H9 (cell line): ENCODE results near the gene COL23A1. TPM values are rescaled to one million over a fixed set of nuclear protein-coding genes. Genes with fewer than 3 reads are reported as not detected.

ENCODE experiments used
- DNase-seq: peaks from one replicate; pipeline ENCODE4 v3.0.0-alpha.2; 2017
- H2AFZ ChIP-seq: one replicate; pipeline ENCODE4 v1.6.1; 2013; ENCODE audit warnings: mild to moderate bottlenecking, low read length, control low read depth, moderate library complexity
- H2AK5ac ChIP-seq: 2 replicates; pipeline ENCODE4 v1.6.1; 2013; ENCODE audit warnings: low read length, control low read depth, mixed read lengths; ENCODE audit not compliant: insufficient read length
- H2BK120ac ChIP-seq: one replicate; pipeline ENCODE4 v1.6.1; 2013; ENCODE audit warnings: low read depth, mild to moderate bottlenecking, low read length, control low read depth, inconsistent platforms; ENCODE audit not compliant: poor library complexity, severe bottlenecking
- H2BK12ac ChIP-seq: 2 replicates; pipeline ENCODE4 v1.6.1; 2013; ENCODE audit warnings: low read length, control low read depth, mixed read lengths, low read depth; ENCODE audit not compliant: insufficient read length
- H2BK15ac ChIP-seq: 2 replicates; pipeline ENCODE4 v1.6.1; 2013; ENCODE audit warnings: low read depth, low read length, control low read depth
- H2BK20ac ChIP-seq: one replicate; pipeline ENCODE4 v1.6.1; 2013; ENCODE audit warnings: low read depth, mild to moderate bottlenecking, low read length, control low read depth, inconsistent platforms; ENCODE audit not compliant: poor library complexity, severe bottlenecking
- H2BK5ac ChIP-seq: 2 replicates; pipeline ENCODE4 v1.6.1; 2013; ENCODE audit warnings: low read length, control low read depth, mixed read lengths; ENCODE audit not compliant: insufficient read length
- H3K14ac ChIP-seq: 2 replicates; pipeline ENCODE4 v1.6.1; 2013; ENCODE audit warnings: low read length, control low read depth; ENCODE audit not compliant: insufficient read depth
- H3K18ac ChIP-seq: 2 replicates; pipeline ENCODE4 v1.6.1; 2013; ENCODE audit warnings: low read depth, mild to moderate bottlenecking, mixed read lengths, low read length, control low read depth; ENCODE audit not compliant: insufficient read length
- H3K23ac ChIP-seq: 2 replicates; pipeline ENCODE4 v1.6.1; 2013; ENCODE audit warnings: low read length, control low read depth, mixed read lengths, low read depth; ENCODE audit not compliant: insufficient read length
- H3K23me2 ChIP-seq: 2 replicates; pipeline ENCODE4 v1.6.1; 2013; ENCODE audit warnings: low read depth, mild to moderate bottlenecking, mixed read lengths, low read length, control low read depth; ENCODE audit not compliant: insufficient read length, poor library complexity, severe bottlenecking
- H3K27ac ChIP-seq: 2 replicates; pipeline ENCODE4 v1.5.1; 2013; ENCODE audit warnings: low read length, control low read depth, mixed read lengths, low read depth; ENCODE audit not compliant: insufficient read length
- H3K27me3 ChIP-seq: 2 replicates; pipeline ENCODE4 v1.6.1; 2013; ENCODE audit warnings: low read length, control low read depth, inconsistent platforms; ENCODE audit not compliant: insufficient read depth
- H3K4ac ChIP-seq: 2 replicates; pipeline ENCODE4 v1.6.1; 2013; ENCODE audit warnings: low read depth, mild to moderate bottlenecking, control low read depth, inconsistent platforms, low read length, moderate library complexity
- H3K4me1 ChIP-seq: 2 replicates; pipeline ENCODE4 v1.6.1; 2013; ENCODE audit warnings: low read length, control low read depth, inconsistent platforms; ENCODE audit not compliant: insufficient read depth
- H3K4me2 ChIP-seq: 2 replicates; pipeline ENCODE4 v1.6.1; 2013; ENCODE audit warnings: low read length, control low read depth, mixed read lengths; ENCODE audit not compliant: insufficient read length, insufficient read depth
- H3K56ac ChIP-seq: 2 replicates; pipeline ENCODE4 v1.6.1; 2013; ENCODE audit warnings: low read depth, mild to moderate bottlenecking, mixed read lengths, low read length, control low read depth; ENCODE audit not compliant: insufficient read length
- H3K79me1 ChIP-seq: 2 replicates; pipeline ENCODE4 v1.6.1; 2013; ENCODE audit warnings: low read depth, mild to moderate bottlenecking, moderate library complexity, low read length, control low read depth, inconsistent platforms; ENCODE audit not compliant: insufficient read depth, poor library complexity, severe bottlenecking
- H3K79me2 ChIP-seq: 2 replicates; pipeline ENCODE4 v1.6.1; 2013; ENCODE audit warnings: low read length, control low read depth, inconsistent platforms; ENCODE audit not compliant: insufficient read depth
- H3K9ac ChIP-seq: 2 replicates; pipeline ENCODE4 v1.6.1; 2013; ENCODE audit warnings: low read length, control low read depth, mixed read lengths; ENCODE audit not compliant: insufficient read length; ENCODE audit errors: extremely low read depth
- H3K9me3 ChIP-seq: one replicate; pipeline ENCODE4 v1.6.1; 2013; ENCODE audit warnings: low read depth, low read length, inconsistent platforms; ENCODE audit not compliant: control insufficient read depth
- H3T11ph ChIP-seq: one replicate; pipeline ENCODE4 v1.6.1; 2013; ENCODE audit warnings: mild to moderate bottlenecking, low read length, control low read depth, inconsistent platforms
- H4K20me1 ChIP-seq: one replicate; pipeline ENCODE4 v1.6.1; 2013; ENCODE audit not compliant: control insufficient read depth, insufficient read length, insufficient read depth
- H4K5ac ChIP-seq: 2 replicates; pipeline ENCODE4 v1.6.1; 2013; ENCODE audit warnings: low read depth, mild to moderate bottlenecking, mixed read lengths, low read length, control low read depth; ENCODE audit not compliant: insufficient read length
- H4K8ac ChIP-seq: replicated peaks from 2 replicates; pipeline ENCODE4 v1.6.1; 2013; ENCODE audit warnings: low read length, control low read depth, mixed read lengths, low read depth; ENCODE audit not compliant: insufficient read length
- H4K91ac ChIP-seq: 2 replicates; pipeline ENCODE4 v1.6.1; 2013; ENCODE audit warnings: low read depth, mild to moderate bottlenecking, moderate library complexity, mixed read lengths, low read length, control low read depth; ENCODE audit not compliant: insufficient read length
- H3K27ac Mint-ChIP-seq, 3 experiments: 2 replicates in 2 of 3; 3 replicates in 1 of 3; pipeline ENCODE4 v1.8.0; 2020 to 2021; ENCODE audit warnings: mixed read lengths in 3 of 3, mild to moderate bottlenecking in 1 of 3, moderate library complexity in 1 of 3
- H3K27me3 Mint-ChIP-seq: 2 replicates; pipeline ENCODE4 v1.8.0; 2021; ENCODE audit warnings: low read depth, mild to moderate bottlenecking, moderate library complexity, mixed read lengths
- H3K36me3 Mint-ChIP-seq, 3 experiments: 2 replicates in 2 of 3; 3 replicates in 1 of 3; pipeline ENCODE4 v1.8.0; 2020 to 2021; ENCODE audit warnings: low read depth in 3 of 3, mixed read lengths in 3 of 3; ENCODE audit not compliant: insufficient read depth in 1 of 3
- H3K4me1 Mint-ChIP-seq, 2 experiments: 2 replicates each; pipeline ENCODE4 v1.8.0; 2020; ENCODE audit warnings: mixed read lengths in 2 of 2
- H3K4me3 Mint-ChIP-seq, 2 experiments: 2 replicates in 1 of 2; 3 replicates in 1 of 2; pipeline ENCODE4 v1.8.0; 2020 to 2021; ENCODE audit warnings: mild to moderate bottlenecking in 2 of 2, mixed read lengths in 2 of 2, moderate library complexity in 1 of 2
- H3K9me3 Mint-ChIP-seq, 2 experiments: 2 replicates in 1 of 2; 3 replicates in 1 of 2; pipeline ENCODE4 v1.8.0; 2020; ENCODE audit warnings: mild to moderate bottlenecking in 2 of 2, mixed read lengths in 2 of 2, moderate library complexity in 1 of 2
- WGBS: extraction: QIAGEN DNeasy Blood & Tissue Kit; methylation state at CpG from one replicate; pipeline ENCODE4 v1.1.7; 2013; ENCODE audit warnings: missing lambda C conversion rate, low lambda C conversion rate, mixed read lengths; ENCODE audit not compliant: insufficient read length; ENCODE audit errors: extremely low coverage; 5-methylcytosine and 5-hydroxymethylcytosine counted together
- total RNA-seq: library from RNA; stranded (reverse); gene quantifications from 2 replicates; pipeline ENCODE4 v1.2.1, GENCODE V29; 2021
- TF ChIP-seq, protein P1 (sequence below): fragments of 200-600 bp; sonication (generic); conservative IDR thresholded peaks from 3 replicates; pipeline ENCODE4 v1.8.0; 2021; ENCODE audit warnings: antibody characterized with exemption, mild to moderate bottlenecking

The COL23A1 gene
- total RNA-seq, 1 experiment from 2014 or later: 2.6 TPM

DNA sequence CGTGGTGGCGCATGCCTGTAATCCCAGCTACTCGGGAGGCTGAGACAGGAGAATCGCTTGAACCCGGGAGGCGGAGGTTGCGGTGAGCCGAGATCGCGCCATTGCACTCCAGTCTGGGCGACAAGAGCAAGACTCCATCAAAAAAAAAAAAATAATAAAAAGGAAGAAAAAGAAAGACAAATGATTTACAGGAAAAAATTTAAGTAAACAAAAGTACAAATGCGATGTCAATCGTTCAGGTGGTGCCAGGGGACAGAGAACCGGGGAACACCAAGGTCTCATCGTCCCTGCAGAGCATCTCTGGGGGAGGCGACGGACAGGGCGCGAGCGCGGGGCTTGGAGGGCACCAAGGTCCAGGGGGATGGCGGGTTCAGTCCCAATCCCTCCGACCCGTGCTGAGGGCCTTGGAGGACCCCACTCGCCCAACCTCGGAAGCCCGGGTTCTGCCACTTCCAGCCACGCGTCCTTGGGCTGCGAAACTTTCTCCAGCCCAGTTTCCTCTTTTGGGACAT lies 386.5 kb downstream of the COL23A1 start:
- Histone ChIP-seq H4K5ac (no peak overlapping the region), H3K9ac (peak overlapping the region; percentile 76), H2BK5ac (no peak overlapping the region), H2BK20ac (no peak overlapping the region), H3K56ac (no peak overlapping the region), H3K23me2 (peaks cover 10% of the 10 kb centered on the region), H3K18ac (peak overlapping the region; percentile 71), H3K9me3 (no peaks in the 10 kb centered on the region), H3K27me3 (no peaks in the 10 kb centered on the region), H3T11ph (no peak overlapping the region), H4K8ac (no peak overlapping the region), H3K4me1 (no peaks in the 10 kb centered on the region; the same call in 1 of the 2 replicates), H4K91ac (no peak overlapping the region), H3K23ac (no peak overlapping the region), H2BK120ac (no peak overlapping the region), H2AFZ (no peak overlapping the region), H3K79me2 (peaks cover 23% of the 10 kb centered on the region), H3K14ac (peak overlapping the region; percentile 86), H3K79me1 (peaks cover 9% of the 10 kb centered on the region), H2AK5ac (no peak overlapping the region), H4K20me1 (peaks cover 2% of the 10 kb centered on the region), H2BK12ac (no peak overlapping the region), H3K27ac (no peak overlapping the region), H3K4me2 (peak overlapping the region; percentile 40), H2BK15ac (no peak overlapping the region), H3K4ac (no peak overlapping the region)
- H3K9me3 Mint-ChIP-seq: peaks cover 2% of the 10 kb centered on the region in 2 experiments; a peak in 3 of 5 replicates
- TF ChIP-seq, protein P1, sequence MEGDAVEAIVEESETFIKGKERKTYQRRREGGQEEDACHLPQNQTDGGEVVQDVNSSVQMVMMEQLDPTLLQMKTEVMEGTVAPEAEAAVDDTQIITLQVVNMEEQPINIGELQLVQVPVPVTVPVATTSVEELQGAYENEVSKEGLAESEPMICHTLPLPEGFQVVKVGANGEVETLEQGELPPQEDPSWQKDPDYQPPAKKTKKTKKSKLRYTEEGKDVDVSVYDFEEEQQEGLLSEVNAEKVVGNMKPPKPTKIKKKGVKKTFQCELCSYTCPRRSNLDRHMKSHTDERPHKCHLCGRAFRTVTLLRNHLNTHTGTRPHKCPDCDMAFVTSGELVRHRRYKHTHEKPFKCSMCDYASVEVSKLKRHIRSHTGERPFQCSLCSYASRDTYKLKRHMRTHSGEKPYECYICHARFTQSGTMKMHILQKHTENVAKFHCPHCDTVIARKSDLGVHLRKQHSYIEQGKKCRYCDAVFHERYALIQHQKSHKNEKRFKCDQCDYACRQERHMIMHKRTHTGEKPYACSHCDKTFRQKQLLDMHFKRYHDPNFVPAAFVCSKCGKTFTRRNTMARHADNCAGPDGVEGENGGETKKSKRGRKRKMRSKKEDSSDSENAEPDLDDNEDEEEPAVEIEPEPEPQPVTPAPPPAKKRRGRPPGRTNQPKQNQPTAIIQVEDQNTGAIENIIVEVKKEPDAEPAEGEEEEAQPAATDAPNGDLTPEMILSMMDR: no peak
- peaks cover 20 to 34% of the 10 kb centered on the region in 2 experiments for H3K4me1 Mint-ChIP-seq
- no CpG with 5 or more reads among the region's 30 CpGs for WGBS
- DNase-seq: no peak
- H3K4me3 Mint-ChIP-seq: peak overlapping the region; percentile 75 to 98
- H3K36me3 Mint-ChIP-seq: peaks cover 34 to 38% (median 34%) of the 10 kb centered on the region in 3 experiments
- H3K27ac Mint-ChIP-seq: peak overlapping the region in 1 of 3 experiments; percentile 83; a peak in 1 of 7 replicates
- peaks cover 30% of the 10 kb centered on the region for H3K27me3 Mint-ChIP-seq
